Stimulated activated CD4-positive, alpha-beta T cell treated with anti-CD3 and anti-CD28 coated beads, Interleukin-15, amount 100 ng/mL, for 48 hours (primary cell): ENCODE measurements around the gene GMFB.
A peak's percentile ranks its signal among the peaks of the same experiment; 100 is the strongest.
"Not testable (repeated sequence)": the region's sequence is repeated elsewhere in the genome, so short reads cannot be mapped to it uniquely, and the experiment has no call there.

Experiments
- DNase-seq, 2 donors: peaks; one replicate each; pipeline ENCODE4 v3.0.0-alpha.2; 2020; ENCODE audit warnings: low read depth in 2 of 2

GMFB gene

DNA sequence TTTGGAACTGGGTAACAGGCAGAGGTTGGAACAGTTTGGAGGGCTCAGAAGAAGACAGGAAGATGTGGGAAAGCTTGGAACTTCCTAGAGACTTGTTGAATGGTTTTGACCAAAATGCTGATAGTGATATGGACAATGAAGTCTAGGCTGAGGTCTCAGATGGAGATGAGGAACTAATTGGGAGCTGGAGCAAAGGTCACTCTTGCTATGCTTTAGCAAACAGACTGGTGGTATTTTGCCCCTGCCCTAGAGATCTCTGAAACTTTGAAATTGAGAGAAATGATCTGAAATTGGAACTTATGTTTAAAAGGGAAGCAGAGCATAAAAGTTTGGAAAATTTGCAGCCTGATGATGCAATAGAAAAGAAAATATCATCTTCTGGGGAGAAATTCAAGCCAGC is 30.2 kb downstream of the GMFB start:
- not testable (repeated sequence) for DNase-seq

DNA sequence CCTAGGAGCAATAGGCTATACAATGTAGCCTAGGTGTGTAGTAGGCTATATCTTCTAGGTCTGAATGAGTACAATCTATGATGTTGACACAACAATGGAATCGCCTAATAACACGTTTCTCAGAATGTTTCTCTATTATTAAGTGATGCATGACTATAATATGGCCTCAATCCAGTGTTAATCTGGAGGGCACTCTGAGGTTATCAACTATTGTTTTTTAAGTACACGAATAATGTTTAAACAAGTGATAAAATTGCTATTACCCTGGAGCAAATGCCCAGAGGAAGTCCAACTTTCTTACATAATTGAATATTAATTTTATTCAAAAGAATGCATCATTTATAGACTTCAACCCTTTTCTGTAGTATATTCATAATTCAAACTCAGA is 31.2 kb downstream of the GMFB start:
- no peak for DNase-seq

DNA sequence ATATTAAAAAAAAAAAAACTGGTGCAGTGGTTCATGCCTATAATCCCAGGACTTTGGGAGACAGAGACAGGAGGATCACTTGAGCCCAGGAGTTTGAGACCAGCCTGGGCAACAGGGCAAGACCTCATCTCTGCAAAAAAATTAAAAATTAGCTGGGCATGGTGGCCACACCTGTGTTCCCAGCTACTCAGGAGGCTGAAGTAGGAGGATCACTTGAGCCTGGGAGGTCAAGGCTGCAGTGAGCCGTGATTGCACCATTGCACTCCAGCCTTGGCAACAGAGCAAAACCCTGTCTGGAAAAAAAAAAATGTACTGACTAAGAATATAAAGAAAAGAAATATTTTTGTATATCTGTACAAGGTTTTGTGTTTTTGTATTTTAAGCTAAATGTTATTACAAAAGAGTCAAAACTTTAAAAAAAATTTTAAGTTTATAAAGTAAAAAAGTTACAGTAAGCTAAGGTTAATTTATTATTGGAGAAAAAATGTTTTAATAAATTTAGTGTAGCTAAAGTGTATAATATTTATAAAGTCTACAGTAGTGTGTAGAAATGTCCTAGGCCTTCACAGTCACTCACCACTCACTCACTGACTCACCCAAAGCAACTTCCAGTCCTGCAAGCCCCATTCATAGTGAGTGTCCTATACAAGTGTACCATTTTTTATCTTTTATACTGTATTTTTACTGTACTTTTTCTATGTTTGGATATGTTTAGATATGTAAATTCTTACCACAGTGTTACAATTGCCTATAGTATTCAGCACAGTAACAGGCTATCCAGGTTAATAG is 31.8 kb downstream of the GMFB start:
- not testable (repeated sequence) for DNase-seq

DNA sequence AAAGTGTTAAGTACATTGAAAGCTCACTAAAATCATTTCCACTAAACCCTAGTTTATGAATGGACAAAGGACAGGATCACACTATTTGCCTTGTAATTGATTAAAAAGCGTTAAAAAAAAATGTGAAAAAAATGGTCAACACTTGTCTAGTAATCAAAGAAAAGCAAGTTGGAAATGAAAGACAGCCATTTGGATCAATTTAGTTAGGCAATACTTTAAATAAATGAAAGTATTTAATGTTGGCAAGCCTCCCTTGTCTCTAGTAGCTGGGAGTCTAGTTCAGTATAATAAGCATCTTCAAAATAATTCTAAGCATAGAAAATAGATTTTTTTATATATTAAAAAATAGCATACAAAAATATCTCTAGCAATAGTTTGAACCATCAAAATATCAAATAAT is 33.4 kb downstream of the GMFB start:
- DNase-seq, result no peak

DNA sequence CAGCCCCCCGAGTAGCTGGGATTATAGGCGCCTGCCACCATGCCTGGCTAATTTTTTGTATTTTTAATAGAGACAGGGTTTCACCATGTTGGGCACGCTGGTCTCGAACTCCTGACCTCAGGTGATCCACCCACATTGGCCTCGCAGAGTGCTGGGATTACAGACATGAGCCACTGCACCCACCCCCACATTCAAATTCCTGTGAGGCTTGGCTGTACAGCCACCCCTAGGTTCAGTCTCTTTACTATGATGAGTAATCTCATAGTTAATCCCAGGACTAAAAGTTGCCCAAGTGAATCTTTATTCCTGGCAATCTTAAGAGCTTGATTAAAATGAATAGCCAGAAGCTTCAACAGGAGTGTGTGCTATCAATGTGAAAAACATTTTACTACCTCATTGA is 34.8 kb downstream of the GMFB start:
- DNase-seq, result not testable (repeated sequence)

DNA sequence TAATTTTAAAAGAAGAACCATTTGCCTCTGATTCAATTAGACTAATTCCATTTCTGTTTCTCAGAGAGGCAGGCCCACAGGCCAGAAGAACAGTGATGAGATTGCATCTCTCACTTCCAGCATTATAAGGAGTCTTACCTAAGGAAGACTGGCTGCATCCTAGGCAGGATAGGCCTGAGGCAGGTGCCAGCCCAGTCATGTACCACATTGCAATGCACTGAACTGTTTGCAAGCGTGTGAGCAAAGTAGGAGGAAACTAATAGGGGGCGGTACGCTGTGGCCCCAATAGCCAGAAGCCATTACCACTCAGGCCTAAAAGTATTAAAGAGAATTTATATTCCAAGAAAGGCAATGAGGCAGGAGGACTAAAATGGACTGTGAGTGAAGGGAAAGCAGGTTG is 35.5 kb downstream of the GMFB start:
- no peak for DNase-seq

DNA sequence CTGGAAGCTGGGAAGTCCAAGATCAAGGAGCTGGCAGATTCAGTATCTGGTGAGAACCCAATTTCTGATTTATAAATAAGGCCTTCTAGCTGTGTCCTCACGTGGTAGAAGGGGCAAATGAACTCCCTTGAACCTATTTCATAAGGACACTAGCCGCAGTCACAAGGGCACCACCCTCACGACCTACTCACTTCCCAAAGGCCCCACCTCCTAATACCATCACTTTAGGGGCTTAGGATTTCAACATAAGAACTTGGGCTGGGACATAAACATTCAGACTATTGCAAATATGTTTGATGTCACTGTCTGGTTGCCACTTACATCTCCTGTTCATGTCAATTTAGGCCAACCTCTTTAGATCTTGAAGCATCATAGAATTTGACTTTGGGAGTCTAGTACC is 36.8 kb downstream of the GMFB start:
- no peak for DNase-seq

DNA sequence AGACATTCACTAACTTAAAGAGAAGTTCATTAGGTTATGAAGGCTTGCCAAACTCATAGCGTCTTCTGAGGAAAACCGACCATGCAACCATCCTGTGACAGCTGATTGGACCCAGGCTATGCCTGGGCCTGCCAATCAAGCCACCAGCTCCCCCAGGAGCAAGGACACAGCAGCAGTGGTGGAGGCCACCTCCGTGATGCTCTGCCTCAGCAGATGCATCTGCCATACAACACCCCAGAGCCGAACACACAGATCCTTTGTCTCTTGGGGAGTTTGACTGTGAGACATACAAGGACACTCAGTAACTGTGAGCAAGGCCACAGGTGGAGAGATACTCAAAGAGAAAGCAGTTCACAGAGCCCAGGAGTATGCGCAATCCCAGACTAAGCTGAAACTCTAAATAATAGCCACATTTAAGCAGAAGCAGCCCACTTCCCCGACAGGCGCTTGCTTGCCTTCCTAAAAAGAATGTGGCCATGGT is 37.6 kb downstream of the GMFB start:
- no peak for DNase-seq

DNA sequence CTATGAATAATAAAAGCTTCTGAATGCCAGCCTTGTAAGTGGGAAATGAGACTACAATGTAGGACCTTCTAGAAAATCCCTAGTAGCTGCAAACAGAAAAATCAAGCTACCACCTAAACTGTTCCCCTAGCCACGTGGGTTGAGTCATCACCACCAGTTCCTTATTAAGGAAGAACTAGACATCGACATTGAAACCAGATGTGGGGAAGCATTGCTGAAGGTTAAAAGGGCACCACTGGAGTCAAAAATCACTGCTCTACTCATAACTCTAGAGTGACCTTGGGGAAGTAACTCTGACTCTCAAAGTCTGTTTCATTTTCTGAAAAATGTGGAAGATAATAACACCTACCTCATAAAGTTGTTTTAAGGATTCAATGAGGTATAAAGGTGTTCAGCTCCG is 38.2 kb downstream of the GMFB start:
- DNase-seq, result no peak

DNA sequence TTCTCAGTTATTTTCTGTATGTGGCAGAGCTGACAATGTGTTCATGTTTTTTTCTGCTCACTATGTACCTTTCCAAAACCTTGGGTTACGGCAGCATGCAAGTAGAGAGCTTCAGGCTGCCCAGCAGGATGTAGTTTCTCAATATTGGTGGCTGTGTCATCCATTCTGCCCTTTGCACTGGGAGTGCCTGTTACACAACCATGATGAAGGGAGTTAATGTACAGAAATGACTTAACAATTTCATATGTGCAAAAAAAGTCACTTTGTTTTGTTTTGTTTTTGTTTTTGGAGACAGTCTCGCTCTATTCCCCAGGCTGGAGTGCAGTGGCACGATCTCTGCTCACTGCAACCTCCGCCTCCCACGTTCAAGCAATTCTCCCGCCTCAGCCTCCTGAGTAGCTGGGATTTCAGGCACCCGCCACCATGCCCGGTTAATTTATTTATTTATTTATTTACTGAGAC is 41.5 kb downstream of the GMFB start:
- DNase-seq, result no peak

DNA sequence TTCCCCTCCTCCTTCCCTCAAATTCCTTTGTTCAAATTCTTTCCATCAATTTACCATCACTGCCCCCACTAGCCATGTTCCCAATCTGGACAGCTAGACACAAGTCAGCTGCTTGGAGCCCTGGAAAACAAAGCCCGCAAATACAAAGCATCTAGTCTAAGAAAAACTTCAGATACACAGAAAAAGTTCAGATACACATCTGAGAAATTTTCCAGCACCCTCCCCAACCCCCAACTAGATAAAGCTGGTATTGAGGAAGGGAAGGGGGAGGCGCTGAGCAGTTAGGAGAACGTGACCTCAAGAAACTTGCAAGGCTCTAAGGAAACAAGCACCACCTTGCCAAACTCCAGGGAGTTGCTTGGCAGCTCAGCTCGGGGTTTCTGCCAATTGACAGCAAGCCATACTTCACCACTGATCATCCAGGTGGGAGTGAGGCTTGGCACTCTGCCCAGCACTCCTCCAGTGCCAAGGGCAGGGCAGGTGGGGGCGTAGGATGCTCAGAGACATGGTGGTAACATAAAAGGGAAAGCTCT is 42.6 kb downstream of the GMFB start:
- no peak for DNase-seq

DNA sequence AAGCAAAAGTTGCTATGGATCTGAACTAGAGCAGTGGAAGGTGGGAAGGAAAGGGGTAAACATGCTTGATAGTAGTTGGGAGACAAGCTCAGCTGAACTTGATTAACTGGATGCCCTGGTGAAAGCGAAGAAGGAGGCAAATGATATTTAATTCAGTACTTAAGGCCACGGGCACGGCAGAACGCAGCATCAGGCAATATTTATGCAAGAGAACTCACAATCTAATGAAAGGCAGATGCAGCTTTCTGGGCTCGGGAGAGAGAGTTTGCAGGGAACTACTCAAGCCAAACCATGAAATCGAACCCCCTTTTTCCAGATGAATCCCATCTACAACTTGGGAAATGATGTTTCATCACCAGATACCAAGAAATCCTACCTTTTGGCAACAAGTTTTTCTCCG is 44.1 kb downstream of the GMFB start:
- no peak for DNase-seq

DNA sequence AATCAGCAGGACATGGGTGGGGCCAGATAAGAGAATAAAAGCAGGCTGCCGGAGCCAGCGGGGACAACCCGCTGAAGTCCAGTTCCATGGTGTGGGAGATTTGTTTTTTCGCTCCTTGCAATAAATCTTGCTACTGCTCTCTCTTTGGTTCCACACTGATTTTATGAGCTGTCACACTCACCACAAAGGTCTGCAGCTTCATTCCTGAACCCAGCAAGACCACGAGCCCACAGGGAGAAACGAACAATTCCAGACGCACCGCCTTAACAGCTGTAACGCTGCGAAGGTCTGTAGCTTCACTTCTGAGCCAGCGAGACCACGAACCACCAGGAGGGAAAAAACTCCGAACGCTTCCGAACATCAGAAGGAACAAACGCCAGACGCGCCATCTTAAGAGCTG is 44.8 kb downstream of the GMFB start:
- DNase-seq, result no peak

DNA sequence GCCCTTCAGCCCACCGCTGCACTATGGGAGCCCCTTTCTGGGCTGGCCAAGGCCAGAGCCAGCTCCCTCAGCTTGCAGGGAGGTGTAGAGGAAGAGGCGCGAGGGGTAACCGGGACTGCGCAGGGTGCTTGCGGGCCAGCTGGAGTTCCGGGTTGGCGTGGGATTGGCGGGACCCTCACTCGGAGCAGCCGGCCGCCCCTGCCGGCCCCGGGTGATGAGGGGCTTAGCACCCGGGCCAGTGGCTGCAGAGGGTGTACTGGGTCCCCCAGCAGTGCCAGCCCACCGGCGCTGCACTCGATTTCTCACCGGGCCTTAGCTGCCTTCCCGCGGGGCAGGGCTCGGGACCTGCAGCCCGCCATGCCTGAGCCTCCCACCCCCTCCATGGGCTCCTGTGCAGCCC is 45.8 kb downstream of the GMFB start:
- DNase-seq, result not testable (repeated sequence)

DNA sequence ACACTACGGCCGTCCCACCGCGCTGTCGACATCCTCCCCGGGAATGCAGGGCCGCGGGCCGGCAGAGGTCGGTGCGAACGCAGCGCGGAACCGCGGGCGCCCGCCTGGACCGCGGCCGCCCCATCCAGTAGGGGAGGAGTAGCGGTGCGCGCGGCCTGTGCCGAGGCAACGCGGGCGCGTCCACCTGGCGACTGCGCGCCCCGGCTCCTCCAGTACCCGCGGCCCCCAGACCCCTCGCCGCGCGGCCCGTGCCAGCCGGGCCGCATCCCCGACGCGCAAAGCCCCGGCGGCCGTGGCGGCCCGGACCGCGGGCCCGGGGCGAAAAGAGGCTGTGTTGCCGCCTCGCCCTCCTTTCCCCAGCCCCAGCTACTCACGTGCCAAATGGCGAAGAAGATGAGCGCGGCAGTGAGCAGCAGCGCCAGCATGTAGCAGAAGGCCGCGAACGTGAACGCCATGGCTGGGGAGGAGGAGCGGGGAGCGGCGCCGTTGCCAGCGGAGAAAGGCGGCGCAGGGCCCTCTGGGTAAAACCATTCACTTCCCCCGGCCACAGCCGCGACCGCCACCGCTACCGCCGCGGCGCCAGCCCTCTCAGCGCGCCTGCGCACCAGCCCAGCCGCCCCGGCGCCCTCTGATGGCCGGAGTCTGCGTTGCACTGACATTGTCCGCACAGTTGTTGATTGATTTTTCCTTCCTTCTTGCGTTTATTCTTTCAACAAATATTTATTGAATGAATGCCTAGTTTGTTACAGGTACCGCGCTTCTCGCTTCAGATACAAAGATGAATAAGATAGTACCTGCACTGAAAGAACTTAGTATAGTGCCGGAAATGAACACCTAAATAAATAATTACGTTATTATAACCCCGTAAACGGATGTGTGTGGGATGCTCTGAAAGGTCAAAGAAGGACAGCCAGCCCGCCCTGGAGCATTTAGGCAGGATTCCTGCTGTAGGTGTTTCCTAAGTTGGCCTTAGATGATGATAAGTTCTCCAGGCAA is 47.6 kb downstream of the GMFB start, which contains the start of gene CNIH1:
Gene CNIH1 (minus strand): TSS at position 502 of the 996 bp plus-strand sequence. CDS start 47 bp downstream, at position 455.
- peak; percentile 88 to 89 for DNase-seq

DNA sequence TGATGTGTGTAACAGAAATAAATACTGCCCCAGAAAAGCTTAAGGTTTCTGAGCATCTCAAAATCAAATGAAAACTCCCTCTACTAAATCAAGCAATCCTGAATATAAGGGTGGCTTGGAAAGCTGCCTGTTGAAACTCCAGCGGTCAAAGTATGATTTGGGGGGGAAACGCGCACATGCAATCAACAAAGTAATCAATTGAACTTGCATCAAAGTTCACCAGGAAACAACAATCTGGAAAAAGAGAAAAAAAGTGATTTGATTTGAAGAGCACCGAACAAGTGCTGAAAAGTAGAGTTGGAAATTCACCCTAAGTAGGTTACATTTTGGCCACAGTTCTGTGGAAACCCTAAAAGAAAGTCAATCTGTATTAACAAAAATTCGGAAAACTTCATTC is 48.3 kb downstream of the GMFB start:
- DNase-seq, result no peak

DNA sequence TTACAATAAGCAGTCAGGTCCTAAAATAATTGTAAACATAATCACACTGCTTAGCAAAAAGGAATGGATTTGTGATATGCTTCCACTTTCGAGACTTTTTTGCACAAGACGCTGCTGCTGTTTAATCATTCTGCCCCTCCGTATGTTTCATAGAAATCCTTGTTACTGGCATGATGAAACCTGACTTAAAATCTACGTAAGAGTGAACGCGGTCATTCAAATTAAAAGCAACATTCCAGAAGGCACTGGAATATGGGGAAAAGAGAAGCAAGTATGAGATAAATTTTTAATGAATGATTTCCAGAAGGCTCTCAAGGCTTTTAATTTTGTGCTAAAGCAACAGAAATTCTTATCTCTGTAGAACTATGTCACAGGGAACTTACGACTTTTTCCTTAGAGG is 48.7 kb downstream of the GMFB start:
- no peak for DNase-seq

DNA sequence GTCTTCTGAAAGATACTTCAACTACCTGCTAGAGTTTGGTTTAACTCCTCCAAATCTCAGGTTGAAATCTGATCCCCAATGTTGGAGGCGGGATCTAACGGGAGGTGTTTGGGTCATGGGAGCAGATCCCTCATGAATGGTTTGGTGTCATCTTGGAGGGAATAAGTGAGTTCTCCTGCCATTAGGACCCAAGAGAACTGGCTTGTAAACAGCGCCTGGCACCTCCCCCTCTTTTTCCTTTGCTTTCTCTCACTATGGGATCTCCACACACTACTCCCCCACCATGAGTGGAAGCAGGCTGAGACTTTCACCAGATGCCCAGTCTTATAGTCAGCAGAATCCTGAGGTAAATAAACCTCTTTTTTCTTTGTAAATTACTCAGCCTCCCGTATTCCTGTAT is 50.1 kb downstream of the GMFB start:
- DNase-seq, result no peak

DNA sequence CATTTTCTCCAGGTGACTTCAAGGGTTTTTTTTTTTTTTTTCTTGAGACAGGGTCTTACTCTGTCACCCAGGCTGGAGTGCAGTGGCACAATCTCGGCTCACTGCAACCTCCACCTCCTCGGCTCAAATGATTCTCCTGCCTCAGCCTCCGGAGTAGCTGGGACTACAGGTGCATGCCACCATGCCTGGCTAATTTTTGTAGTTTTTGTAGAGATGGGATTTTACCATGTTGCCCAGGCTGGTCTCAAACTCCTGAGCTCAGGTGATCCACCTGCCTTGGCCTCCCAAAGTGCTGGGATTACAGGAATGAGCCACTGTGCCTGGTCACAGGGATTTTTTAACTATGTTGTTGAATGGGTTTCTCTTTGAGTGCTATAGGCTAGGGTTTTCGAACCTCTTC is 50.8 kb downstream of the GMFB start:
- not testable (repeated sequence) for DNase-seq

DNA sequence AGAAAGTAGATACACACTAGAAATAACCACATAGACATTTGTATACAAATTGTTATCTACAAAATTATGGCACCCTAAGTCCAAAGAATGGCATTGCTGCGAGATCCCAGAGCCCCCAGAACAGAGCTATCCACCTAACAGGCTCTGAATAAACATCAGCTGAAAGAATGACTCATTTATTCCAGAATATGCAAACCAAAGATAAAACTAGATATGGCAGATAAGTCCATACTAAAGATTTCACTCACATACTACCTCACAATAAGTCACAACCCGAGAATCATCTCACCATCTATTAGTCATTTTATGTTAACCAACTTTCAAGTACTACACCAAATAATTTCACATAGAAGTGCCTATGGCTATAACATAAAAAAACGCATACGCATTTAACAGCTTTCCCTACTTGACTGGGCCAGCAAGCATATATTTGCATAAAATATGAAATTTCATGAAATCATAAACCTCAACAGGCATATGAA is 53.2 kb downstream of the GMFB start:
- no peak for DNase-seq

DNA sequence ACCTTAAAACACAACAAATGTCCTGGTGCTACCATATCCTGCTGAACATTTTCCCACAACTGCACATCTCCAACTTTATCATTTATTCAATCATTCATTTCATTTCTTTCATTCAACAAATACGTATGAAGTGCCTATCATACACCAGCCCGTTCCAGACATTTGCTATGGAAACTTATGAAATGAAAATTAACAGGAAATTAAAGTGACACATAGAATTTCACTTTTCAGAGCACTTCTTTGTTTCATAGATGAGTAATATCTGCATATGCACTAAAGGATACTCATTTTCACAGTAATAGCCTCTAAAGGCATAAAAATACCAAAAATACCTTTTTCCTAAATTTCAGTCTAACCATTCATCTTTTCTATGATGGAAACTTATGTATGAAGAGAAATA is 60.3 kb downstream of the GMFB start:
- DNase-seq, result no peak

DNA sequence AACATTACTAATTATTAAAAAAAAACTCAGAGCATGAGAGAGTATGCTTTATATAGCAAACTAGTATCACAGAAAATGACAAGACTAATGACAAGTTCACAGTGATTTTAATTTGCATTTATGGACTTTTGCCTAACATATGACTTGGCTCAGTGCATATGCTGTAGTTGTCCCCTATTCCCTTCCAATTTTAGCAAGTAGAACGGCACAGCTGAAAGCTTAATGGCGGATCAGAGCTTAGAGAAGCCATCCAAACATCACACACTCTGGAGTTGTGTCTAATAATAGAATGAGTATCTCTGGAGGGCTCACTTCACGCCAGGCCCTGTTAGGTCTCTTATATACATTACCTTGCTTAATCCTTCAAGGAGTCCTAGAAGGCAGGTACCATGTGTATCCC is 60.9 kb downstream of the GMFB start:
- no peak for DNase-seq
